Measurements from ENCODE around the gene EML1.

Gene EML1

GRCh38 chr14:99907761-99908652 lies 114.8 kb downstream of the EML1 start:
- no peak for DNase-seq

- no peak for DNase-seq
Measured at GRCh38 chr14:99908653-99909250, 115.5 kb downstream of the EML1 start.

DNA sequence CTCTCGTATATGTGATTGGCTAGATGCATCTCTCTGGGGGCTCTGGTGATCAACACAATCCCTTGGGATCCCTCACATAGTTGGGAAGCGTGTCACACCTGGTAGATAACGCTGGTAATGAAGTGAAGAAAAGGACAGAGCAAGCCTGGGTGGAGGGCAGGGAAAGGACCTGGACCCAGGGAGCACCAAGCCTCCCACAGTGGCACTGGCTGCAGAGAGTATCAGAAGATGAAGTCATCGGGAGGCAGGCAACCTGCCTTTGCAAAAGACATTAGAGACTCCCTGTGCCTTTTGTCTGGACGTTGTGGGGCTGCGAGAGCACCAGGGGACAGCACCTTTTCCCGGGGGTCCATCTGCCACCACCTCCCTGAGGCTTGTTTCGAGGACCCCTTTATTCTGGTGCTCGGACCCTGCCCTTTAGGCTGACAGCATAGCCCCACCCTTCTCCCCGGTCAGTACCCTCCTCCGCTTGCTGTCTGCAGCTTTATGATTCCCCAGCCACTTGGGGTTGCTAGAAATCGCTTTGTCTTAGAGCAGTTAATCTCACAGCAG lies 116.4 kb downstream of the EML1 start:
- DNase-seq: no peak

DNA sequence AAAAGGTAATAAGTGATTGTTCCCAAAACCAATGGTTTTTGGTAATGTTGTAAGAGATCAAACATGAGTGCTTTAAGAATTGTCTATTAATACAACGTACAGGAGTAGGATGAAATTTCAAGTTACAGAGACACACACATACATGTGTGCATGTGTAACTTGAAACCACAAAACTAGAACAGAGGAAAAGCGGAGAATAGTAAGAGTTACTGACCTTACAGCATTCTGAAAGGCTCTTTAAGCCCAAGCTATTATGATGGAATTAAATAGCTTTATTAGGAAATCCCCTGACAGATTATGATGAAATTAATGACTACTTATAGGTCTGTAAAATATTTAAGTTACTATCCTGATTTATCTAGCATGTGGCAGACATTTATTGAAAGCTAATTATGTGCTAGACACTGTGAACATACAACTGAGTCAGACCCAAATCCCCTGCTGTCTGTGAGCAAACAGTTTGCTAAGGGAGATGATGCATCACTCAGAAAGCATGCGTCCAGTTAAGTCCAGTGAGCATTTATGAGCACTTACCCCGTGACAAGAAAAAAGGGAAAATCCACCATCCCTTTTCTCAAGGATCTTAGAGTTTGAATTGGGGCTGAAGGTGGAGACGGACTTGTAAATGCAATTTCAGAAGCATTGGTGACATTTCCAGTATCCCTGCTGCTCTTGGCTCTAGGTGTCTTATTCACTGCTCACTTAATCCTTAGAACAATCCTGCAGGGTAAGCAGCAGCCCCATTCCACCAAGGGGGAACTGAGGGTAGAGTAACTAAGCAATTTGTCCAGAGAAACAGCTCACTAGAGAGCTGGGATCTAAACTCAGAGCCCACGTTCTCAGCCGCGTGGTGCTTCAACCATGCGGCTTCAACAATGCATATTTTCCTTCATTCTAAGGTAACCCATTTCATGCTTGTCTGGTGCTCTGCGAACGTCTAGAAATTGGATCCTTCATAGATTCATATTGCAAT lies 117.4 kb downstream of the EML1 start:
- DNase-seq: no peak

GRCh38 chr14:99915305-99916090 lies 122.3 kb downstream of the EML1 start:
- DNase-seq: no peak

DNA sequence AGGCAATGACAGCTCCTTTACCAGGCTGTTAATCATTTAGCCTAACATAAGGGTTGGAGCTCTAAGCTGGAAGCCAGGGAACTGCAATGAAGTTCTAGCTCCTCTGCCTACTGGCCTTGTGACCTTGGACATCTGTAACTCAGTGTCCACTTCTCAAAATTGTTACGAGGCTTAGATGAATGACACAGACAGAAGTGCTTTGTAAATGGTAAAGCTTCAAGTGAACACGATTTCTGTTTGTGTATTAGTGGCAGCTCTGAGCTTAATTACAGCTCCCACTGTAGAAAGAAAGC lies 122.8 kb downstream of the EML1 start:
- no peak for DNase-seq

GRCh38 chr14:99918781-99919180 lies 125.6 kb downstream of the EML1 start:
- DNase-seq: no peak

DNA sequence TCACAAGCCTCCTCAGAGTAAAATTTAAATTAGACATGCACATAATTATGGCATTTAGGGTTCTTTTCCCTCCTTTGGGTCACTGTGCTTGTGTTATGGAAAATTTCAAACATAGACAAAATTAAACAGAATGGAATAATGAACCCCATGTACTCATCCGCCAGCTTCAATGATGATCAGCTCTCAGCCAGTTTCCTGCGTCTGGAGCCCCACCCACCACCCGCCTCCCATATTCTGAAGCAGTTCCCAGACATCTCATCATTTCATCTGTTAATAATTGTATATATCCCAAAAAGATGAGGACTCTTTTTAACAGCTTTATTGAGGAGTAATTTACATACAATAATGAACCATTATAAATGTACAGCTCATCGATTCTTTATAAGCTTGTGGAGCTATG lies 128.2 kb downstream of the EML1 start:
- DNase-seq: no peak

GRCh38 chr14:99924379-99924778 lies 131.2 kb downstream of the EML1 start:
- DNase-seq: no peak

- DNase-seq: no peak
Measured at GRCh38 chr14:99925471-99925870, 132.3 kb downstream of the EML1 start.

- DNase-seq: no peak
Measured at GRCh38 chr14:99928963-99929362, 135.8 kb downstream of the EML1 start.

- no peak for DNase-seq
Measured at GRCh38 chr14:99929601-99930000, 136.4 kb downstream of the EML1 start.

GRCh38 chr14:99930420-99931274 lies 137.4 kb downstream of the EML1 start:
- DNase-seq: no peak

DNA sequence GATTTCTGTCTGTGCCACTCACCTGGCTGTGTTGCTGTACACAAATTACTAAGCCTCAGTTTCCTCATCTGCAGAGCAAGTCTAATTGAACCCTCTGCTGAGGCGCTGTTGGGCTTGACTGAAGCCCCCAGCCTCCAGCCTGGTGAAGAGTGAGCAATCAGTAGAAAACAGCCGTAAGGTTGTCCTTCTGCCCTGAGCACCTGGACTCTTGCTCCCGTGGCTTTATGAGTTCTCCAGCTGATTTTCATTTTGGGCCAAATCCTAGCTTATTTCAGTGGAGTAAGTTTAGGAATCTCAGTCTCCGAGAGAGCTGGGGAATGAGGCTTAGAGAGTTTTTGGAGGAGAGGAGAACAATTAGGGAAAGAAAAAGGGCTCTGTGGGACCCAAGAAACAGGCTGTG lies 138.1 kb downstream of the EML1 start:
- DNase-seq: no peak

DNA sequence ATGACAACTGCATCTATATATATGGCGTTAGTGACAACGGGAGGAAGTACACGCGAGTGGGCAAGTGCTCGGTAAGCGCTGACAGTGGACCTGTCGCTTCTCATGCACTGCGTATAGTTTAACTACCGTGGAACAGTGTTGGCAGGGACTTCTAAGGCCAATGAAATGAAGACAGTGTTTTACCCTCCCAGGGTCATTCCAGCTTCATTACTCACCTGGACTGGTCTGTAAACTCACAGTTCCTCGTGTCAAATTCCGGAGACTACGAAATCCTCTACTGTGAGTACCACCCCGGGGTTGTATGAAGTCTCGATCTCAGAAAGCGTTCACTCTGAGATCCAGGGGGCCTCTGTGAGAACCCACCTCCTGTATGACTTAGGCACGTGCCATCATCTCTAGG lies 142.8 kb downstream of the EML1 start:
- DNase-seq: no peak

DNA sequence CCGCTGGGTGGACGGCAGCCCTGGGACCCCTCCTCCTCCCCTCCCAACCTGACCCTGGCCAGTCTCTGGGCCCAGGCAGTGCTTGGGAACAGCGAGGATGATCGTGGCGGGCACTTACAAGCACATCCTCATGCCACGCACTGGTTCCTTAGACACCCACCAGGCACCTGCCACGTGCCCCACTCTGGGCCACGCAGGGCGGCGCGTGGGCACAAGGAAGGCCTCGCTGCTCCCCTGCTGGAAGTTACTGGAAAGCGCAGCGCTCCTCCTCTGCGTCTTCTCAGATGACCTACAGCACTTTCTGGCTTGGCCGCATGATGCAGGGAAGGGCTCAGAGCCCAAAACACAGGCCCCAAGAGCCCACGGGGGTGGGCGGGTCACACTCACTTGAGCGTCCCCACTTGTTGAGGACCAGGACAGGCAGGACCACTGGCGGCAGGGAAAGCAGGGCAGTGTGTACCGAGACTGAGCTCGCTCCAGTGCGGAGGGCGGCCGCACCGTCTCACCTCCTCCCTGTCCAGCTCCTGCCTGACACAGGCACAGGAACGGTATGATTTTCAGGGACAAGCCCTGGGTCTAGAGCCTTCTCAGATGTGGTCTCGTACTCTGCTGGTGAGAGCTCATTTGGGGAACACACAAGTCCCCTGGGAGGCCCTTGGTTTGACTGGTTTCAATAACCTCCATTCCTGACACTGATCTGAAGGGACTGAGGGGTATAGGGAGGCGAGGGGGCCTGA lies 143.7 kb downstream of the EML1 start:
- no peak for DNase-seq

- no peak for DNase-seq
Measured at GRCh38 chr14:99937475-99938244, 144.4 kb downstream of the EML1 start.

- no peak for DNase-seq
Measured at GRCh38 chr14:99938376-99938775, 145.2 kb downstream of the EML1 start.

- DNase-seq: no peak
Measured at GRCh38 chr14:99938896-99939295, 145.7 kb downstream of the EML1 start.

DNA sequence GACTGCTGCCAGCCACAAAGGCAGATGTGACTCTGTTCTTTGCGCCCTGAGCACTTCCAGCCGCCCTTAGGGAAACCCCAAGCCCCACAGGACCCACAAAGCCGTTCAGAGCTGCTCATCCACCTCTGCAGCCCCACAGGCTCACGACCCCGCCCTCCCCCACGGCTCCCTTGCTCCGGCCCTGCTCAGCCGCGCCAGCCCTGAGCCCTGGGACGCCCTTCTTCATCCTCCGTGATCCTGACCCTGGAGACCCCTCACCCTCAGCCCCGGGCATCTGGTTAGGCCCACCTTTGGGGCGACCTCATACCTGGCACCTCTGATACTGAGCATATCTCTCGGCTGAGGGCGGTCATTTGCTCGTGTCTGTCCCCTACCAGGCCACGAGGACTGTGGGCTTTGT lies 146.2 kb downstream of the EML1 start:
- no peak for DNase-seq

Data from CD4-positive, alpha-beta T cell treated with Interleukin-17A for 4 hours (primary cell).